Measurements from ENCODE around the gene GALNT9. TPM values are rescaled to one million over a fixed set of nuclear protein-coding genes. Genes with fewer than 3 reads are reported as not detected.

Gene GALNT9
- total RNA-seq, 2 experiments from 2014 or later: not detected

DNA sequence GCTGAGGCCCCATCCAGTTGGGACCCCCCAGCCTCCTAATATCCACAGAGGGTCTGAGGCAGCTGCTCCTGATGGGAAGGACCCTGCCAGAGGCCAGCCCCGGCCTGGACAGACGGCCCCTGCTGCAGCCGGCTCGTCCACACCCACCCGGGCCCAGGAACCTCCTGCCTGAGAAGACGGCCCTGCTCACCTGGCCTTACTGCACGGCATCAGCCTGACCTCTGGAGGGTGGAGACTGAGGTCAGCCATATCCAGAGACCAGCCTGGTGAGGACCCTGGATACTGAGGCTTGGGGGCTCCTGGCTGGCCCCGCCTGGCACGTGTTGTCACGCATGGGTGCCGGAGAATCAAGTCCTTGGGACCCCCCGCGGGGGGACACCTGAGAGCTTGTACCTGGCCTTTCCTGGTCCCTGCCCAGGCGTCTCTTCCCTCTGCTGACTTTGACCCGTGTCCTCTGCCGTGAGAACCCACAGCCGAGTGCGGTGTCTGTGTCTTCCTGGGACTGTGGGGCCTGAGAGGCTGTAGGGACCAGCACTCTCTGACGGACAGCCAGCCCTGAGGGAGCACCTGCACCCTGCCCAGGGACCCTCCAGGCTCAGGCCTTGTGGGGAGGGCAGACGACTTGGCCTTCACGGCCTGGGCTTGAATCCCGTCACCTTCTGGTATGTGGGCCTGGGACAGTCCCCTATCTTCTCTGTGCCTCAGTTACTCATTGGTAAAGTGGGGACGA lies 127.8 kb downstream of the GALNT9 start:
- TF ChIP-seq CTCF (IDR thresholded peaks at IDR 0.05): no peak
- intact Hi-C loops (cut with DNase I, micrococcal nuclease): no loop called here
- POLR2A ChIA-PET: no interaction called here
- Histone ChIP-seq H3K27me3 (ENCODE audit: control insufficient read depth in 1 of 2, insufficient read depth in 2 of 2, low read length in 2 of 2) (peaks cover 22 to 31% of the 10 kb centered on the region in 2 experiments), H3K4me1 (ENCODE audit: insufficient read depth, low read length) (peaks cover 10% of the 10 kb centered on the region), H3K9me3 (ENCODE audit: control insufficient read depth in 1 of 2, insufficient read depth in 1 of 2, low read length in 2 of 2) (peaks cover 0 to 19% of the 10 kb centered on the region in 2 experiments), H3K4me3 (ENCODE audit: low read length) (no peak overlapping the region), H3K36me3 (ENCODE audit: insufficient read depth, low read length) (no peaks in the 10 kb centered on the region), H3K27ac (ENCODE audit: low read depth in 1 of 2, low read length in 2 of 2) (no peak overlapping the region)
- H3K9me3 Mint-ChIP-seq: no peaks in the 10 kb centered on the region
- no peak overlapping the region for H3K27ac Mint-ChIP-seq
- peaks cover 25% of the 10 kb centered on the region for H3K27me3 Mint-ChIP-seq
- no peaks in the 10 kb centered on the region for H3K4me1 Mint-ChIP-seq (ENCODE audit: low read depth)
- H3K4me3 Mint-ChIP-seq: no peak overlapping the region
- H3K36me3 Mint-ChIP-seq (ENCODE audit: low read depth): no peaks in the 10 kb centered on the region
- CTCF ChIA-PET: no interaction called here
- ATAC-seq (ENCODE audit: poor library complexity): no peak
- no peak for DNase-seq

- ATAC-seq (ENCODE audit: poor library complexity): no peak
- Histone ChIP-seq H3K4me1 (ENCODE audit: insufficient read depth, low read length) (peaks cover 9% of the 10 kb centered on the region), H3K27ac (ENCODE audit: low read depth in 1 of 2, low read length in 2 of 2) (no peak overlapping the region), H3K9me3 (ENCODE audit: control insufficient read depth in 1 of 2, insufficient read depth in 1 of 2, low read length in 2 of 2) (peaks cover 0 to 17% of the 10 kb centered on the region in 2 experiments), H3K4me3 (ENCODE audit: low read length) (no peak overlapping the region), H3K36me3 (ENCODE audit: insufficient read depth, low read length) (no peaks in the 10 kb centered on the region), H3K27me3 (ENCODE audit: control insufficient read depth in 1 of 2, insufficient read depth in 2 of 2, low read length in 2 of 2) (peaks cover 19 to 25% of the 10 kb centered on the region in 2 experiments)
- Mint-ChIP-seq H3K9me3 (no peaks in the 10 kb centered on the region), H3K4me3 (no peak overlapping the region), H3K27ac (no peak overlapping the region), H3K36me3 (ENCODE audit: low read depth) (no peaks in the 10 kb centered on the region), H3K4me1 (ENCODE audit: low read depth) (no peaks in the 10 kb centered on the region), H3K27me3 (peaks cover 25% of the 10 kb centered on the region)
- intact Hi-C loops (cut with DNase I, micrococcal nuclease): no loop called here
- CTCF ChIA-PET: no interaction called here
- POLR2A ChIA-PET: no interaction called here
- no peak for DNase-seq
- no peak for TF ChIP-seq CTCF (IDR thresholded peaks at IDR 0.05)
These were observed 128.6 kb downstream of the GALNT9 start for GRCh38 chr12:132200800-132201199.

DNA sequence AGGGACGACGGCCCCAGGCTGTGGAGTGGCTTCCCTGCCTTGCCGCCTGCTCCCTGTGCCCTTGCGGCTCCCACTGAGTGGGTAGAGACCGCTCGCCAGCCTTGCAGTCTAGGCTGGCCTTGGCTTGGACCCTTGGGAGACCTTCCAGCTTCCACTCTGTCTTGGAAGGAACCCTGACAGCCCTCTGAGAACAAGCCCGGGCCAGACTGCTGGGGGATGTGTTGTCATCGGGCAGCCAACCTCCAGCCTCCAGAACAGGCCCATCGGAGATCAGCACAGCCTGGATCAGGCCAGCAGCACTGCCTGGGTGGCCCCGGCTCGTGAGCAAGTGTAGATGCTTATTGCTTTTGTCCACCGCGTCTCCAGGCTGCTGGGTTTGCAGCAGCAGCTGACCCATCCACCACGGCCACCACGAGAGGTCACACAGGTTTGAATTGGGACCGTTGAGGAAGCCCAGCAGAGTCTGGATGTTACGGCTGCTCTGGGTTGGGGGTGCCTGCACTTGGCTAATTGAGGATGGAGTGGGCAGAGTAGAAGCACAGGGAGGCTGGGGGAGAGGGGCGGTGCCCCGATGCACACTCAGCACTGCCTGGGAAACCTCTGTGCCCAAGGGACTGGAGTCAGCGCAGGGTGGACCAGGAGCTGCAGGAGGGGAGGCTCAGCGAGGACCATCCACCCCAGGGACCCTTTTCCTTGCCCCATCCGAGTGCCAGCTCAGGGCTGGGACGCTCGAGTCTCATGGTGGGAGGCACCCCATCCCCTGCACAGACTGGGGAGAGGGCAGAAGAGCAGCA lies 129.7 kb downstream of the GALNT9 start:
- no peak for DNase-seq
- no peaks in the 10 kb centered on the region for H3K4me1 ChIP-seq (ENCODE audit: insufficient read depth, low read length)
- peaks cover 0 to 12% of the 10 kb centered on the region in 2 experiments for H3K9me3 ChIP-seq (ENCODE audit: control insufficient read depth in 1 of 2, insufficient read depth in 1 of 2, low read length in 2 of 2)
- peaks cover 8 to 15% of the 10 kb centered on the region in 2 experiments for H3K27me3 ChIP-seq (ENCODE audit: control insufficient read depth in 1 of 2, insufficient read depth in 2 of 2, low read length in 2 of 2)
- ChIA-PET POLR2A (no interaction called here), CTCF (no interaction called here)
- no peaks in the 10 kb centered on the region for H3K36me3 ChIP-seq (ENCODE audit: insufficient read depth, low read length)
- Mint-ChIP-seq H3K27ac (no peak overlapping the region), H3K27me3 (peaks cover 17% of the 10 kb centered on the region), H3K36me3 (ENCODE audit: low read depth) (no peaks in the 10 kb centered on the region), H3K4me1 (ENCODE audit: low read depth) (no peaks in the 10 kb centered on the region), H3K9me3 (no peaks in the 10 kb centered on the region), H3K4me3 (no peak overlapping the region)
- no peak for ATAC-seq (ENCODE audit: poor library complexity)
- intact Hi-C loops (cut with DNase I, micrococcal nuclease): no loop called here
- H3K27ac ChIP-seq (ENCODE audit: low read depth in 1 of 2, low read length in 2 of 2): no peak overlapping the region
- H3K4me3 ChIP-seq (ENCODE audit: low read length): no peak overlapping the region
- no peak for TF ChIP-seq CTCF (IDR thresholded peaks at IDR 0.05)

All from CD4-positive, alpha-beta T cell (primary cell).